CD4-positive, alpha-beta T cell treated with Interleukin-6 for 4 hours (primary cell): ENCODE measurements around the gene MEIS2.

Source experiments
- DNase-seq: peaks from one replicate; pipeline ENCODE4 v3.0.0-alpha.2; 2020; ENCODE audit warnings: mixed read lengths

The MEIS2 gene

GRCh38 chr15:37072181-37072580, 28.2 kb downstream of the MEIS2 start:
- no peak for DNase-seq

DNA sequence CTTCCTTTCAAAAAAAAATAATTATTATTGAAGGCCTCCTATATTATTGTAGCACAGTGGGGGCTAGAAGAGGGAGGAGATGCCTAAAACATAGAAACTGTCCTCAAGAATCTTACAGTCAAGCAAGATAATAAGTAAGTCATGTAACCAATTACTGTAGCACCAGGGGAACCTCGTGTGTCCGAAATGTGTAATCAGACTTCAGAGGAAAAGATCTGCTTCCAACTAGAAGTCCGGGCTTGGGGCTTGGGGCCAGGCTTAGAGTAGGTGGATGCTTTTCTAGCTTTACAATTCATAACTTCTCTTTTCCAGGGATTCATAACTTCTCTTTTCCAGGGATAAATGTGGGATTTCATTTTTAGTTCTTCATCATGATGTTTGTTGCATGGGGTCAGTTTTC, 29.2 kb downstream of the MEIS2 start:
- no peak for DNase-seq

GRCh38 chr15:37070686-37071085, 29.7 kb downstream of the MEIS2 start:
- no peak for DNase-seq

DNA sequence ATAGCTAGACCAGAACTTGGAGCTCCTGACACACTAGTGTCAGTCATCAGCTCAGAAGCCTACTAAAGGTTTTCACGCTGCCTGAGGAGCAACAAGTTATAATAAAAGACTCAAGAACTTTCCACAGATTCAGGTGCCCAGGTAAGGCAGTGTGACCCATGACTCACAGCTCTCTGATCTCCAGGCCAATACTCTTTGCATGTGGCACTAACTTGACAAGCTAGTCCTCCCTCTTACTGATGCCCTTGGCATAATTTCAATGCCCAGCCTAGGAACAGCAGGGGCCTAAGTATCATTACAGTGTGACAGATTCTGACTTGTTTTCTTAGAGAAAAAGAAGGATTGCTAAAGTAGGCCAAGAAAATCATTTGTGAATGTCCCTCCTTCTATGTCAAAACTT, 38.4 kb downstream of the MEIS2 start:
- no peak for DNase-seq

- no peak for DNase-seq
These were observed 41.3 kb downstream of the MEIS2 start for GRCh38 chr15:37059086-37059485.

DNA sequence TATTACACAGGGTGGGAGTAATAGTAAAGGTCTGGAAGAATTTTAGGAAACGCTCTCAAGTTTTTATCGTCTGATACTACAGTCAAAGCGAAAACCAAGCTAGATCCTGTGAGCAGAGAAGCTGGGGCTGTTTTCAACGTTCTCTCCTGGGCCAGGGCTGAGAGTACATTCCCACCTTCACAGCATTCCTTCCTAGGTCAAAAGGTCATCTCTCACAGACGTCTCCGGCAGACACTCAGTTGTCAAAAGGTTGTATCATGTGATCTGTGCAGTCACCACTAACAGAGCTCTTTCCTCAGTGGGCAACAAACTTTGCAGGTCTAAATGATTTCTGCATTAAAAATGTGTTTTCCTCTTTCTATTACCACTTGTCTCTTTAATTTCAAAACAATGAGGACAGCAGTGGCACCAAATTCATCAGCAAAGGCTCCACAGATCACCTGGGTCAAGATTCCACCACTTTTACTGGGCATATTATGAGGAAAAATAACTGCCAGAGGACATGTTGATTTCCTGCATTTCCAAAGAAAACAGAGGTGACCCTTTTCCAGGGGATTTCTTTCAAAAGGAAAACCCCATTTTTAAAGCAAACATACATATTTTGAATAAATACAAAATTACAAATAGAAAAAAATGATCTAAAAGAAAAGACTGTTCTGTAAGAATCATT, 41.9 kb downstream of the MEIS2 start:
- no peak for DNase-seq

GRCh38 chr15:37057831-37058230, 42.5 kb downstream of the MEIS2 start:
- no peak for DNase-seq

DNA sequence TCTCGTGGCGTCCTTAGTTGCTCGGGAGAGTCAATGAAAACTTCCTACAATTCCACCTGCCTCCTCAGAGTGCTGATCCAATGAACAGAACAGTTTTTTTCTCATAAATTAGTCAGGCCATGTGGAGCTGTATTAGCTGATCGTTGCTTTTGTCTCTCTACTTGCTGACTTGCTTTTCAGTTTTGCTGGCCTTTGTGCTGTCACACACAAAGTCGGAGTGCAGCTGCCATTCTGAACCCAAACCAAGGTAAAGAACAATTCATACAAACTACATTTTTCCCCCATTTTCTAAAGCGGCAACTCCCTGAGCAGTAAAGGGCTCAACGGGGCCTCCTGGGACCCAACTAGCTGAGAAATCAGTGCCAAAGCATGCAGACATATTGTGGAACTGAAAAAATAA, 43.1 kb downstream of the MEIS2 start:
- DNase-seq = no peak

DNA sequence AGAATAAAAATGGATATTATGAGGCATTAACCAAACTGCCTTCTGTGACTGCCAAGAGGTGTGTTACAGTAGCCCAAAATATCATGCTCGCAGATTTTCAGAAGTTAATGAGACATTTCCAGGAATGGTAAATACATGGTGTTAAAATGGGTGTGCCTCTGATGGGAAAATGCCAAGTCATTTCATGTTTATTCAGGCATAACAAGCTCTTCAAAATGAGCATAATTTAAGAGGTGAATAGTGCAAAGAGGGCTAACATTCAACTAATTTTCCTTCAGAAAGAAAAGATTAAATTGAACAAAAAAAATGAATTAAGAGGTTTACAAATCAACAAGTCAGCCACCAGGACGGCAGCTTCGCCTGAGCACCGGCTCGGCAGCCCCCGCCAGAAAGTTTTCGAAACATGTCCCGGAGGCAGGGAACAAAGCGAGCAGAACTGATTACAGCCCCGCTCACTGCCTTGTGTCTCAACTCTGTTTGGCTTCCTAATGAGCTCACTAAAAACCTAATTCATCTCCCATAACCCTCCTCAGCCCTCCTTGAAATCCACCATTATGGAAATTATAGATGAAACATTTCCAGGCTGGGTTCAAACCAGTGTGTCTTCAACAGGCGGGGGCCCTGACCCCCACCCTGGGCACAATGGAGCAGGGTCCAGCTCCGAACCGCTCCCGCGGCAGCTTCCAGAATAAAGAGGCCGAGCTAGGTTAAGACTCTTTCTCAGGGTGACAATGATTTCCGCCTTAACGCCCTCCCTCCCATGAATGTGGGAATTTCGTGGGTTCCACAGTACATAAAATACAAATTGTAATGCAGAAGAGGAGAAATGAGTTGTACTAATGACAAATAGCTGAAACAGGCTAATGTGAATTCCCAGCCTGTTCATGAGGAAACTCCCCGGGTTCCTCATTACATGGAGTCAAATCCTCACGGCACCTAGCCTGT, 43.9 kb downstream of the MEIS2 start:
- no peak for DNase-seq

DNA sequence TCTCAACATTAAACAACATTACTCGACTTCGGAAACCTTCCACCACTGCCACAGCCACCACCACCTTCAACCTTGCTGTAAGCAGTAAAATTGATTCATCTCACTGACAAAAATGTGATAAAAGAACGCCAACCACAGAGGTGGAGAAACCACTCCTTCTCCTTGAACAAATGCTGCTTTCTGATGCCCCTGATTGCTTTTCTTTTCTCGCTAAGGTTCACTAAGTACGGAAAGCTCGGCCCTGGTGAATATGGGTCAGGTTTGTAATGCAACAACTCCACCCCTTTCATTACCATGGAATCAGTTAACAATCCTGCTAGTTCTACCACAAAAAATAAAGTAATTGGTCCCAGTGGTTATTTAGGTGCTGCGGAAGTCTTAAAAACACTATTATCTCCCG, 44.9 kb downstream of the MEIS2 start:
- no peak for DNase-seq

DNA sequence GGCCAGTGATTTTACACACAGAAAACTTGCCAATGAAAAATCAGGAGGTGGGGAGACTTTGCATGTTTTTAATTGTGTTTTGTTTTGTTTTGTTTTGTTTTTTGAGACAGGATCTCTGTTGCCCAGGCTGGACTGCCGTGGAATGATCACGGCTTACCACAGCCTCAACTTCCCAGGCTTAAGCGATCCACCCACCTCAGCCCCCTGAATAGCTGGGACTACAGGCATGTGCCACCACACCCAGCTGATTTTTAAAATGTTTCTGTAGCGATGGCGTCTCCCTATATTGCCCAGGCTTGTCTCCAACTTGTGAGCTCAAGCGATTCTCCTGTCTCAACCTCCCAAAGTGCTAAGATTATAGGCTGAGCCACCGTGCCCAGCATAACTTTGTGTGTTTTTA, 46.0 kb downstream of the MEIS2 start:
- DNase-seq = no peak

- no peak for DNase-seq
These were observed 47.2 kb downstream of the MEIS2 start for GRCh38 chr15:37053166-37053565.

GRCh38 chr15:37050345-37050744, 50.0 kb downstream of the MEIS2 start:
- DNase-seq = no peak

- DNase-seq = no peak
These were observed 53.3 kb downstream of the MEIS2 start for GRCh38 chr15:37046876-37047614.

- DNase-seq = no peak
These were observed 54.2 kb downstream of the MEIS2 start for GRCh38 chr15:37045859-37046740.

DNA sequence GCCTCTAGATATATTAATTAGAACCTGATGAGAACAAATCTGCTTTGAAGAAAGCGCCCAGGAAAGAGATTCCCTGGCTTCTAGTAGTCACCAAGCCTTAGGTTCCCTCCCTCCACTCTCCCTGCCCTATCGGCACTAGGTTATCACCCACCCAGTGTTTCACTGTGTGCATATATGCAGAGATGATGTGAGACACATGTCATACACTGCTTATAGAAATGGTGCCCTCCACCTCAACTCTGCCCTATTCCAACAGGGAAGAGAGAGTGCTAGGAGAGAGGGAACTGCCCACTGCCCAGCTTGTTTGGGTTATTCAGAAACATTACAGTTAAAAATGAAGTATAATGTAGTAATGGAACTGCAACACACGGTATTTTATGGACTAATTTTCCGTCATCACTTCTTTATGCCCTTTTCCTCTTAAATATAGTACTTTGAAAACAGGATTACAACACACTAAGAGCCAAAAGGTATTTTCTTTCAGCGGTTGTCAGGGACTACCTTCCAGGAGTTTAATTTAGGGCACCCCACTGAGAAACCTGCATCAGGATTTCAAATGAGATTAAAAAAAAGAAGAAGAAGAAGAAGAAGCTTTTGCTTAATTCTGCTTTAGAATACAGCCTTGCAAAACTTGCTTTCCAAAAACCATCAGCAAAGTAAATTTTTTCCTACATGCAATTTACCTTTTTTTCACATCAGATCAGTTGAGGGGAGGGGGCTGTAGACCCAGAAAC, 55.3 kb downstream of the MEIS2 start:
- DNase-seq = no peak

- DNase-seq = no peak
These were observed 58.5 kb downstream of the MEIS2 start for GRCh38 chr15:37041836-37042235.

- DNase-seq = no peak
These were observed 59.3 kb downstream of the MEIS2 start for GRCh38 chr15:37041042-37041441.

GRCh38 chr15:37040072-37040742, 60.1 kb downstream of the MEIS2 start:
- DNase-seq = no peak

DNA sequence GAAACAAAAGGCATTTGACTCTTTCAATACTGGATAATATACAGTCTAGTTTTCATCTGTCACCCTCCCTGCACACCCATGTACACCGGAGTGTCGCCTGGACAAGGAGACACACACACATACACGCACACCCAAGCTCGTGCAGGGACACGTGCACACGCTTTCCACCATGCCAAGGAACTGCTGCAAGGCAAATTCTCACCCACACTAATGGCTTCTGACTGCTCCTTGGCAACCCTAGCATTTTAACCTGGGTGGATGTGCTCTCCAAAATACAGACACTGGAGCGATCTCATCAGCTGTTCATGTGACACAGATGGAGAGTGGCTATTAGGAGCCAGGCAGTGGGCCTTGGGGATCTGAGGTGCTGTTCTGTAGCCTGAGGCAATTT, 61.6 kb downstream of the MEIS2 start:
- DNase-seq = no peak
